Activated naive CD4-positive, alpha-beta T cell treated with anti-CD3 and anti-CD28 coated beads for 36 hours (primary cell): ENCODE data around the gene ZMYM3. TPM values are rescaled to one million over a fixed set of nuclear protein-coding genes. Genes with fewer than 3 reads are reported as not detected.
"Not testable (repeated sequence)": the region's sequence is repeated elsewhere in the genome, so short reads cannot be mapped to it uniquely, and the experiment has no call there.

Source experiments
- CTCF ChIA-PET: fragments of 350-600 bp; sonication (Branson Sonifier 250); formaldehyde crosslinking; loops from one replicate; lab custom pipeline; 2021; ENCODE audit warnings: antibody characterized with exemption; lab: Charles Lee
- DNase-seq: peaks from one replicate; pipeline ENCODE4 v3.0.0-alpha.2; 2020
- H3K27ac Mint-ChIP-seq: one replicate; pipeline ENCODE4 v1.8.0; 2021; ENCODE audit warnings: mild to moderate bottlenecking, mixed read lengths
- H3K27me3 Mint-ChIP-seq: one replicate; pipeline ENCODE4 v1.8.0; 2021; ENCODE audit warnings: low read depth, mixed read lengths
- H3K36me3 Mint-ChIP-seq: one replicate; pipeline ENCODE4 v1.8.0; 2021; ENCODE audit warnings: low read depth, mixed read lengths
- H3K4me1 Mint-ChIP-seq: one replicate; pipeline ENCODE4 v1.8.0; 2021; ENCODE audit warnings: low read depth, mixed read lengths
- H3K4me3 Mint-ChIP-seq: one replicate; pipeline ENCODE4 v1.8.0; 2021; ENCODE audit warnings: mild to moderate bottlenecking, moderate library complexity, mixed read lengths
- H3K9me3 Mint-ChIP-seq: one replicate; pipeline ENCODE4 v1.8.0; 2021; ENCODE audit warnings: mixed read lengths
- intact Hi-C: fragments of 100-400 bp; cut with micrococcal nuclease; formaldehyde crosslinking; loops from one replicate; pipeline ENCODE4 v1.15.1; 2023
- total RNA-seq, 2 experiments: library from RNA; stranded (reverse); gene quantifications; one replicate each; pipeline ENCODE4 v1.2.3, GENCODE V29; 2021

ZMYM3 gene
- total RNA-seq, 2 experiments from 2014 or later: 7.7 to 8.2 TPM

GRCh38 chrX:71283403-71284143, 29.6 kb upstream of the ZMYM3 start, which contains the start of gene NONO:
TSS of gene NONO (plus strand) at chrX:71283635. CDS start at chrX:71290638, 7,003 bp downstream.
- peaks cover 2% of the 10 kb centered on the region for H3K9me3 Mint-ChIP-seq
- peaks cover 8% of the 10 kb centered on the region for H3K4me1 Mint-ChIP-seq
- intact Hi-C loops: loop anchor here (1.0 to 2.0 kb wide), 9 partner anchors 17 to 257 kb away; partner anchors contain the start of genes IL2RG, ITGB1BP2, SNX12 and TAF1
- CTCF ChIA-PET: interaction anchor here (0.5 to 1.7 kb wide), 4 partner anchors 29 to 172 kb away, joined by 3 to 5 read pairs (median 4); partner anchors contain the start of gene ZMYM3
- H3K4me3 Mint-ChIP-seq: peak within 1 kb of the TSS; percentile 88
- DNase-seq: peak; percentile 91
- peaks cover 23% of the 10 kb centered on the region for H3K36me3 Mint-ChIP-seq
- no peaks in the 10 kb centered on the region for H3K27me3 Mint-ChIP-seq
- H3K27ac Mint-ChIP-seq: peak within 1 kb of the TSS; percentile 97

- CTCF ChIA-PET: interaction anchor here (0.7 to 1.7 kb wide), 4 partner anchors 28 to 171 kb away, joined by 3 to 5 read pairs (median 3); partner anchors contain the start of gene ZMYM3
- Mint-ChIP-seq H3K27me3 (no peaks in the 10 kb centered on the region), H3K9me3 (peaks cover 2% of the 10 kb centered on the region), H3K36me3 (peaks cover 21% of the 10 kb centered on the region), H3K4me3 (peak overlapping the region; percentile 88), H3K27ac (peak overlapping the region; percentile 97), H3K4me1 (peaks cover 7% of the 10 kb centered on the region)
- intact Hi-C loops: loop anchor here (1.0 to 2.0 kb wide), 8 partner anchors 28 to 250 kb away; partner anchors contain the start of genes IL2RG, SNX12, TAF1 and ZMYM3
- DNase-seq: peak; percentile 82
Measured at GRCh38 chrX:71282514-71283402, 28.8 kb upstream of the ZMYM3 start.

- H3K27me3 Mint-ChIP-seq, intact Hi-C loops, H3K4me1 Mint-ChIP-seq, DNase-seq, H3K4me3 Mint-ChIP-seq, CTCF ChIA-PET, H3K27ac Mint-ChIP-seq, H3K9me3 Mint-ChIP-seq: not testable (repeated sequence)
- peaks cover 21% of the 10 kb centered on the region for H3K36me3 Mint-ChIP-seq
Measured at GRCh38 chrX:71281300-71281699, 27.4 kb upstream of the ZMYM3 start.

DNA sequence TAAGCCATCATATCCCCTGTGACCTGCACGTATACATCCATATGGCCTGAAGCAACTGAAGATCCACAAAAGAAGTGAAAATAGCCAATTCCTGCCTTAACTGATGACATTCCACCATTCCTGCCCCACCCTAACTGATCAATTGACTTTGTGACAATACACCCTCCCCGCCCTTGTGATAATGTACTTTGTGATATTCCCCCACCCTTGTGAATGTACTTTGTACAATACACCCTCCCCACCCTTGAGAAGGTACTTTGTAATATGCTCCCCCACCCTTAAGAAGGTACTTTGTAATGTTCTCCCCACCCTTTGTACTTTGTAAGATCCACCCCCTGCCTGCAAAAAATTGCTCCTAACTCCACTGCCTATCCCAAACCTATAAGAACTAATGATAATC, 18.4 kb upstream of the ZMYM3 start:
- H3K9me3 Mint-ChIP-seq, H3K27ac Mint-ChIP-seq, CTCF ChIA-PET, H3K27me3 Mint-ChIP-seq, H3K36me3 Mint-ChIP-seq, DNase-seq, H3K4me3 Mint-ChIP-seq, intact Hi-C loops, H3K4me1 Mint-ChIP-seq: not testable (repeated sequence)

DNA sequence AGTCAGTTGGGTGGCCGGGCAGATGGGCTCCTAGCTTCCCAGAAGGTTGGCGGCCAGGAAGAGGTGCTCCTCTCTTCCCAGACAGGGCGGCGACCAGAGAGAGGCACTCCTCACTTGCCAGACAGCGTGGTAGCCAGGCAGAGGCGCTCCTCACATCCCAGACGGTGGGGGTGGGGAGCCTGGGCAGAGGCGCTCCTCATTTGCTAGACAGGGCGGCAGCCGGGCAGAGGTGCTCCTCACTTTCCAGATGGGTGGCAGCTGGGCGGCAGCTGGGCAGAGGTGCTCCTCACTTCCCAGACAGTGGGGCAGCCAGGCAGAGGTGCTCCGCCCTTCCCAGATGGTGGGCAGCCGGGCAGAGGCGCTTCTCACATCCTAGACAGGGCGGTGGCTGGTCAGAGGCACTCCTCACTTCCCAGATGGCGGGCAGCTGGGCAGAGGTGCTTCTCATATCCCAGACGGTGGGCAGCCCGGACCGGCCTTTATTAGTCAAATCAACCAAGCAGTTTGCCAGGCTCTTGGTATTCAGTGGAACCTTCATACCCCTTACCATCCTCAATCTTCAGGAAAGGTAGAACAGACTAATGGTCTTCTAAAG, 16.0 kb upstream of the ZMYM3 start:
- CTCF ChIA-PET: no interaction called here
- DNase-seq: no peak
- Mint-ChIP-seq H3K9me3 (no peaks in the 10 kb centered on the region), H3K27ac (no peak overlapping the region), H3K4me1 (no peaks in the 10 kb centered on the region), H3K4me3 (no peak overlapping the region), H3K36me3 (no peaks in the 10 kb centered on the region), H3K27me3 (no peaks in the 10 kb centered on the region)
- intact Hi-C loops: no loop called here

GRCh38 chrX:71268624-71269023, 14.7 kb upstream of the ZMYM3 start:
- DNase-seq, intact Hi-C loops, H3K4me1 Mint-ChIP-seq, H3K27me3 Mint-ChIP-seq, H3K4me3 Mint-ChIP-seq, H3K36me3 Mint-ChIP-seq, CTCF ChIA-PET, H3K27ac Mint-ChIP-seq, H3K9me3 Mint-ChIP-seq: not testable (repeated sequence)

- Mint-ChIP-seq H3K36me3 (no peaks in the 10 kb centered on the region), H3K27me3 (no peaks in the 10 kb centered on the region), H3K9me3 (no peaks in the 10 kb centered on the region), H3K27ac (no peak overlapping the region), H3K4me3 (no peak overlapping the region), H3K4me1 (peaks cover 16% of the 10 kb centered on the region)
- CTCF ChIA-PET: no interaction called here
- no peak for DNase-seq
- intact Hi-C loops: no loop called here
Measured at GRCh38 chrX:71256856-71257255, 2.9 kb upstream of the ZMYM3 start.

DNA sequence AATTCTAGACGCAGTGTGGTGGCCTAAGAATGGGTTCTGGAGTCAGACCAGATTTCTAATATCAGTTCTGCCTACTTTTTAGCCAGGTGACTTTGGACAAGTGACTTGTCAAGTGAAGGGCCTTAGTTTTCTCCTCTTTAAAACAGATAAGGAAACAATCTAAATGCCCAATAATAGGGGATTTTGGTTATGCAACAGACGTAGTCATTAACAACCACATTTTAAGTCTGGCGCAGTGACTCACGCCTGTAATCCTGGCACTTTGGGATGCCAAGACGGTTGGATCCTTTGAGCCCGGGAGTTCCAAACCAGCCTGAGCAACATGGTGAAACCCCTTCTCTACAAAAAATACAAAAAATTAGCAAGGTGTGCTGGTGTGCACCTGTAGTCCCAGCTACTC, 2.1 kb upstream of the ZMYM3 start:
- H3K36me3 Mint-ChIP-seq: no peaks in the 10 kb centered on the region
- intact Hi-C loops: no loop called here
- H3K4me1 Mint-ChIP-seq: peaks cover 24% of the 10 kb centered on the region
- H3K4me3 Mint-ChIP-seq: no peak overlapping the region
- DNase-seq: no peak
- no peaks in the 10 kb centered on the region for H3K9me3 Mint-ChIP-seq
- no peak overlapping the region for H3K27ac Mint-ChIP-seq
- H3K27me3 Mint-ChIP-seq: no peaks in the 10 kb centered on the region
- CTCF ChIA-PET: no interaction called here

GRCh38 chrX:71253253-71254091, 468 bp downstream of the ZMYM3 start:
- H3K9me3 Mint-ChIP-seq: no peaks in the 10 kb centered on the region
- intact Hi-C loops: loop anchor here (1.0 to 5.0 kb wide), 5 partner anchors 30 to 186 kb away; partner anchors contain the start of genes NONO, SNX12 and TAF1
- H3K4me3 Mint-ChIP-seq: peak overlapping the region; percentile 87
- CTCF ChIA-PET: interaction anchor here (0.7 to 1.0 kb wide), 2 partner anchors 101 to 258 kb away, joined by 3 read pairs; no protein-coding TSS in a partner anchor
- peaks cover 29% of the 10 kb centered on the region for H3K4me1 Mint-ChIP-seq
- DNase-seq: peak; percentile 39
- peak overlapping the region; percentile 76 for H3K27ac Mint-ChIP-seq
- H3K27me3 Mint-ChIP-seq: no peaks in the 10 kb centered on the region
- no peaks in the 10 kb centered on the region for H3K36me3 Mint-ChIP-seq

DNA sequence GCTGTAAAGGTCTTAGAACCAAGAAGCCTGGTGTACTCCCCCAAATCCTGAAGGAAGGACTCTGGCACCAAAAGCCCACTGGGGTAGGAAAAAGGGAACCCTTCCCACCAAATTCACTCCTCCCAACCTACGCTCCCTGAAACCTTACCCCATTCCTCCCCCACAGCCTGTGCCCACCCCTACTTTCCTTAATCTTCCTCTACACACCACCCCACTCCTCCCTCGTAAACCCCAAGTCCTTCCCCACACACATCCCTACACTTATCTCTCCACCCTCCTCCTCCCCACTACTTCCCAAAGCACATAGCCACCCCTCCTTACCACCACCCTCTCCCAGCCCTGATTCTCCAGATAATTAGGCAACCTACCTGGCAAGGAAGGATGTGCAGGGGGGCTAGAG, 1.7 kb downstream of the ZMYM3 start:
- H3K4me3 Mint-ChIP-seq: peak overlapping the region; percentile 48
- intact Hi-C loops: loop anchor here (5.0 kb wide), 1 partner anchor 185 kb away; the partner anchor contains the start of gene SNX12
- H3K9me3 Mint-ChIP-seq: no peaks in the 10 kb centered on the region
- H3K27me3 Mint-ChIP-seq: no peaks in the 10 kb centered on the region
- no peaks in the 10 kb centered on the region for H3K36me3 Mint-ChIP-seq
- peaks cover 29% of the 10 kb centered on the region for H3K4me1 Mint-ChIP-seq
- no peak for DNase-seq
- H3K27ac Mint-ChIP-seq: no peak overlapping the region
- CTCF ChIA-PET: no interaction called here

- Mint-ChIP-seq H3K9me3 (no peaks in the 10 kb centered on the region), H3K4me1 (peaks cover 29% of the 10 kb centered on the region), H3K36me3 (peaks cover 2% of the 10 kb centered on the region), H3K27ac (peak overlapping the region; percentile 65), H3K4me3 (peak overlapping the region; percentile 48), H3K27me3 (no peaks in the 10 kb centered on the region)
- CTCF ChIA-PET: no interaction called here
- peak; percentile 51 for DNase-seq
- intact Hi-C loops: loop anchor here (5.0 kb wide), 1 partner anchor 184 kb away; the partner anchor contains the start of gene SNX12
Measured at GRCh38 chrX:71251466-71251973, 2.4 kb downstream of the ZMYM3 start.
